ENCODE results near the gene HDAC4. TPM values are rescaled to one million over a fixed set of nuclear protein-coding genes. Genes with fewer than 3 reads are reported as not detected.

HDAC4 gene
- total RNA-seq, 4 donors from 2014 or later = 21.6 to 72.7 (median 35.2) TPM

- TF ChIP-seq CTCF (IDR thresholded peaks at IDR 0.05) = no peak
- no peak for TF ChIP-seq POLR2A (IDR thresholded peaks at IDR 0.05)
- Histone ChIP-seq H3K4me3 (peak overlapping the region in 1 of 4 donors; percentile 33), H3K27ac (peak overlapping the region in 3 of 4 donors; percentile 38 to 61 (median 47))
Observed at GRCh38 chr2:239252393-239252792, 148.4 kb downstream of the HDAC4 start.

GRCh38 chr2:239251971-239252370 is 148.8 kb downstream of the HDAC4 start:
- 53 to 86% methylated on average over 3 to 6 of the region's 9 CpGs for WGBS, 2 donors
- Histone ChIP-seq H3K4me3 (no peak overlapping the region), H3K27me3 (no peaks in the 10 kb centered on the region), H3K4me1 (peaks cover 15 to 77% (median 20%) of the 10 kb centered on the region in 3 donors), H3K27ac (peak overlapping the region in 3 of 4 donors; percentile 38 to 61 (median 47)), H3K36me3 (no peaks in the 10 kb centered on the region), H3K9me3 (no peaks in the 10 kb centered on the region)
- intact Hi-C loops (cut with DNase I) = no loop called here
- TF ChIP-seq POLR2A (IDR thresholded peaks at IDR 0.05) = no peak
- TF ChIP-seq CTCF (IDR thresholded peaks at IDR 0.05) = no peak
- no peak for DNase-seq

More at GRCh38 chr2:239252393-239252792, 148.4 kb downstream of the HDAC4 start:
- Histone ChIP-seq H3K36me3 (no peaks in the 10 kb centered on the region), H3K4me1 (peaks cover 19 to 77% (median 21%) of the 10 kb centered on the region in 3 donors), H3K9me3 (no peaks in the 10 kb centered on the region), H3K27me3 (no peaks in the 10 kb centered on the region)
- DNase-seq = no peak
- intact Hi-C loops (cut with DNase I) = no loop called here
- WGBS, 2 donors = 72% methylated on average over 8 of the region's 8 CpGs

GRCh38 chr2:239250216-239251081 is 150.4 kb downstream of the HDAC4 start:
- no peak for DNase-seq
- no peaks in the 10 kb centered on the region for H3K27me3 ChIP-seq
- peaks cover 25 to 82% (median 33%) of the 10 kb centered on the region in 3 donors for H3K4me1 ChIP-seq
- intact Hi-C loops (cut with DNase I) = no loop called here
- TF ChIP-seq POLR2A (IDR thresholded peaks at IDR 0.05) (no peak), CTCF (IDR thresholded peaks at IDR 0.05) (no peak)
- WGBS, 2 donors = 72 to 81% methylated on average over 6 to 16 of the region's 30 CpGs
- H3K4me3 ChIP-seq = no peak overlapping the region
- no peaks in the 10 kb centered on the region for H3K9me3 ChIP-seq
- H3K27ac ChIP-seq = peak overlapping the region in 3 of 4 donors; percentile 59 to 66 (median 66)
- no peaks in the 10 kb centered on the region for H3K36me3 ChIP-seq

GRCh38 chr2:239249776-239250175 is 151.0 kb downstream of the HDAC4 start:
- 33 to 55% methylated on average over 15 to 17 of the region's 17 CpGs for WGBS, 2 donors
- no peak for DNase-seq
- H3K4me3 ChIP-seq = no peak overlapping the region
- no peaks in the 10 kb centered on the region for H3K27me3 ChIP-seq
- no peaks in the 10 kb centered on the region for H3K9me3 ChIP-seq
- intact Hi-C loops (cut with DNase I) = no loop called here
- H3K27ac ChIP-seq = peak overlapping the region in 3 of 4 donors; percentile 59 to 66 (median 66)
- H3K4me1 ChIP-seq = peaks cover 25 to 87% (median 36%) of the 10 kb centered on the region in 3 donors
- TF ChIP-seq POLR2A (IDR thresholded peaks at IDR 0.05) = no peak
- no peak for TF ChIP-seq CTCF (IDR thresholded peaks at IDR 0.05)
- H3K36me3 ChIP-seq = no peaks in the 10 kb centered on the region

- intact Hi-C loops (cut with DNase I) = no loop called here
- DNase-seq = no peak
- Histone ChIP-seq H3K36me3 (no peaks in the 10 kb centered on the region), H3K9me3 (no peaks in the 10 kb centered on the region), H3K4me3 (no peak overlapping the region), H3K4me1 (peaks cover 25 to 92% (median 38%) of the 10 kb centered on the region in 3 donors), H3K27ac (peak overlapping the region in 3 of 4 donors; percentile 59 to 66 (median 62)), H3K27me3 (no peaks in the 10 kb centered on the region)
- TF ChIP-seq CTCF (IDR thresholded peaks at IDR 0.05) (no peak), POLR2A (IDR thresholded peaks at IDR 0.05) (no peak)
- 87 to 95% methylated on average over 16 to 17 of the region's 17 CpGs for WGBS, 2 donors
Observed at GRCh38 chr2:239249048-239249447, 151.8 kb downstream of the HDAC4 start.
